Neural progenitor cell (in vitro differentiated cells): ENCODE measurements around the gene GCC1. TPM values are rescaled to one million over a fixed set of nuclear protein-coding genes. Genes with fewer than 3 reads are reported as not detected.

Experiments
- DNase-seq: peaks from one replicate; pipeline ENCODE4 v3.0.0-alpha.2; 2016; ENCODE audit warnings: low spot score
- H2AFZ ChIP-seq: fragments of 200-600 bp; sonication (generic); replicated peaks from 2 replicates; pipeline ENCODE4 v1.6.1; 2016; ENCODE audit warnings: antibody characterized with exemption
- H3F3A ChIP-seq: fragments of 200-600 bp; sonication (generic); 2 replicates; pipeline ENCODE4 v1.6.1; 2016; ENCODE audit warnings: antibody characterized with exemption, low read depth
- H3K27ac ChIP-seq: fragments of 200-600 bp; sonication (generic); 2 replicates; pipeline ENCODE4 v1.5.1; 2016; ENCODE audit warnings: mild to moderate bottlenecking
- H3K27me3 ChIP-seq: fragments of 200-600 bp; sonication (generic); 2 replicates; pipeline ENCODE4 v1.6.1; 2016; ENCODE audit warnings: mild to moderate bottlenecking, moderate library complexity
- H3K36me3 ChIP-seq: fragments of 200-600 bp; sonication (generic); 2 replicates; pipeline ENCODE4 v1.5.1; 2016
- H3K4me1 ChIP-seq: fragments of 200-600 bp; sonication (generic); 2 replicates; pipeline ENCODE4 v1.6.1; 2016; ENCODE audit warnings: mixed run types
- H3K4me2 ChIP-seq: fragments of 200-600 bp; sonication (generic); 2 replicates; pipeline ENCODE4 v1.6.1; 2016
- H3K4me3 ChIP-seq: fragments of 200-600 bp; sonication (generic); 2 replicates; pipeline ENCODE4 v1.5.1; 2016
- H3K79me2 ChIP-seq: fragments of 200-600 bp; sonication (generic); 2 replicates; pipeline ENCODE4 v1.6.1; 2016; ENCODE audit warnings: low read depth
- H3K9ac ChIP-seq: fragments of 200-600 bp; sonication (generic); 2 replicates; pipeline ENCODE4 v1.6.1; 2016
- H3K9me3 ChIP-seq: fragments of 200-600 bp; sonication (generic); 2 replicates; pipeline ENCODE4 v1.5.1; 2016; ENCODE audit warnings: low read depth
- H4K20me1 ChIP-seq: fragments of 200-600 bp; sonication (generic); 2 replicates; pipeline ENCODE4 v1.6.1; 2016; ENCODE audit warnings: low read depth
- H3K27ac Mint-ChIP-seq: 3 replicates; pipeline ENCODE4 v1.8.0; 2021; ENCODE audit warnings: mixed read lengths
- H3K27me3 Mint-ChIP-seq: 2 replicates; pipeline ENCODE4 v1.8.0; 2022; ENCODE audit warnings: low read depth, mild to moderate bottlenecking, inconsistent platforms, moderate library complexity, mixed read lengths; ENCODE audit not compliant: insufficient read depth
- H3K36me3 Mint-ChIP-seq: 3 replicates; pipeline ENCODE4 v1.8.0; 2021; ENCODE audit warnings: mixed read lengths
- H3K4me1 Mint-ChIP-seq: 3 replicates; pipeline ENCODE4 v1.8.0; 2021; ENCODE audit warnings: mixed read lengths
- H3K4me3 Mint-ChIP-seq: 3 replicates; pipeline ENCODE4 v1.8.0; 2021; ENCODE audit warnings: mild to moderate bottlenecking, moderate library complexity, mixed read lengths
- H3K9me3 Mint-ChIP-seq: 3 replicates; pipeline ENCODE4 v1.8.0; 2020; ENCODE audit warnings: mixed read lengths
- CTCF ChIP-seq: fragments of 200-600 bp; sonication (generic); IDR thresholded peaks from 2 replicates; pipeline ENCODE4 v1.5.1; 2017; ENCODE audit warnings: antibody characterized with exemption, mild to moderate bottlenecking
- EZH2 ChIP-seq: fragments of 200-600 bp; sonication (generic); IDR thresholded peaks from 2 replicates; pipeline ENCODE4 v1.6.1; 2017; ENCODE audit warnings: antibody characterized with exemption, mild to moderate bottlenecking, moderate library complexity
- EZH2phosphoT487 ChIP-seq: fragments of 200-600 bp; sonication (generic); IDR thresholded peaks from 2 replicates; pipeline ENCODE4 v1.6.1; 2017; ENCODE audit warnings: antibody characterized with exemption
- total RNA-seq: library from RNA; depleted of rRNA; stranded (reverse); fragments of >200 nt; gene quantifications from 2 replicates; pipeline ENCODE4 v1.2.3, GENCODE V29; 2015; ENCODE audit warnings: low replicate concordance

Gene GCC1
- total RNA-seq, 1 donor from 2014 or later, result 7.1 TPM

GRCh38 chr7:127582361-127582760 is 3.0 kb downstream of the GCC1 start:
- TF ChIP-seq EZH2 (no peak), EZH2phosphoT487 (no peak), CTCF (no peak)
- Mint-ChIP-seq H3K27me3 (peaks cover 3% of the 10 kb centered on the region), H3K4me1 (peaks cover 18% of the 10 kb centered on the region), H3K9me3 (no peaks in the 10 kb centered on the region), H3K27ac (no peak overlapping the region), H3K36me3 (peaks cover 11% of the 10 kb centered on the region), H3K4me3 (no peak overlapping the region)
- no peak overlapping the region for H3K27ac ChIP-seq
- no peak overlapping the region for H3K9ac ChIP-seq
- H3F3A ChIP-seq, result peaks cover 4% of the 10 kb centered on the region
- H3K9me3 ChIP-seq, result no peaks in the 10 kb centered on the region
- peaks cover 21% of the 10 kb centered on the region for H3K79me2 ChIP-seq
- H3K36me3 ChIP-seq, result no peaks in the 10 kb centered on the region
- no peak for DNase-seq
- H3K4me2 ChIP-seq, result no peak overlapping the region
- no peak overlapping the region for H2AFZ ChIP-seq
- H4K20me1 ChIP-seq, result peaks cover 22% of the 10 kb centered on the region
- H3K27me3 ChIP-seq, result peaks cover 17% of the 10 kb centered on the region
- peaks cover 6% of the 10 kb centered on the region for H3K4me1 ChIP-seq
- no peak overlapping the region for H3K4me3 ChIP-seq

- TF ChIP-seq CTCF, result no peak
- TF ChIP-seq EZH2phosphoT487, result no peak
- TF ChIP-seq EZH2, result no peak
- peaks cover 15% of the 10 kb centered on the region for H3K4me1 Mint-ChIP-seq
- peaks cover 22% of the 10 kb centered on the region for H4K20me1 ChIP-seq
- peaks cover 21% of the 10 kb centered on the region for H3K79me2 ChIP-seq
- H3K4me1 ChIP-seq, result peaks cover 6% of the 10 kb centered on the region
- H3K4me3 ChIP-seq, result no peak overlapping the region
- peaks cover 3% of the 10 kb centered on the region for H3K27me3 Mint-ChIP-seq
- H3K9me3 ChIP-seq, result no peaks in the 10 kb centered on the region
- peaks cover 10% of the 10 kb centered on the region for H3K27me3 ChIP-seq
- H2AFZ ChIP-seq, result no peak overlapping the region
- no peaks in the 10 kb centered on the region for H3K9me3 Mint-ChIP-seq
- no peaks in the 10 kb centered on the region for H3K36me3 ChIP-seq
- H3K9ac ChIP-seq, result no peak overlapping the region
- peaks cover 11% of the 10 kb centered on the region for H3K36me3 Mint-ChIP-seq
- H3F3A ChIP-seq, result no peaks in the 10 kb centered on the region
- H3K4me2 ChIP-seq, result no peak overlapping the region
- DNase-seq, result no peak
- no peak overlapping the region for H3K4me3 Mint-ChIP-seq
- H3K27ac ChIP-seq, result no peak overlapping the region
- H3K27ac Mint-ChIP-seq, result no peak overlapping the region
Observed at GRCh38 chr7:127581716-127582115, 3.7 kb downstream of the GCC1 start.

- Mint-ChIP-seq H3K9me3 (no peaks in the 10 kb centered on the region), H3K36me3 (peaks cover 9% of the 10 kb centered on the region), H3K4me3 (no peak overlapping the region), H3K4me1 (peaks cover 15% of the 10 kb centered on the region), H3K27me3 (peaks cover 3% of the 10 kb centered on the region), H3K27ac (no peak overlapping the region)
- Histone ChIP-seq H3K4me1 (peaks cover 6% of the 10 kb centered on the region), H3K36me3 (no peaks in the 10 kb centered on the region), H3K4me3 (no peak overlapping the region), H3K27ac (no peak overlapping the region), H3K9me3 (no peaks in the 10 kb centered on the region), H4K20me1 (peaks cover 22% of the 10 kb centered on the region), H3K9ac (no peak overlapping the region), H3K4me2 (no peak overlapping the region), H2AFZ (no peak overlapping the region), H3F3A (no peaks in the 10 kb centered on the region), H3K79me2 (peaks cover 21% of the 10 kb centered on the region), H3K27me3 (no peaks in the 10 kb centered on the region)
- no peak for DNase-seq
- TF ChIP-seq EZH2phosphoT487, result no peak
- no peak for TF ChIP-seq CTCF
- no peak for TF ChIP-seq EZH2
Observed at GRCh38 chr7:127580612-127581011, 4.8 kb downstream of the GCC1 start.
